OCI-LY1 (cell line): ENCODE measurements around the gene GRIN3B.
"Not testable (repeated sequence)": the region's sequence is repeated elsewhere in the genome, so short reads cannot be mapped to it uniquely, and the experiment has no call there.

ENCODE experiments used
- CTCF ChIP-seq: fragments of 200-600 bp; sonication (generic), shearing (Covaris generic); IDR thresholded peaks from 2 replicates; pipeline ENCODE4 v1.5.1; 2017; ENCODE audit warnings: mild to moderate bottlenecking, antibody characterized with exemption, low read length, moderate library complexity, mixed read lengths
- EZH2 ChIP-seq: fragments of 200-600 bp; sonication (generic), shearing (Covaris generic); IDR thresholded peaks from 2 replicates; pipeline ENCODE4 v1.8.0; 2017; ENCODE audit warnings: borderline replicate concordance, mixed run types, mild to moderate bottlenecking, antibody characterized with exemption, low read length, moderate library complexity, mixed read lengths

GRCh38 chr19:957578-957977 lies 42.6 kb upstream of the GRIN3B start:
- TF ChIP-seq CTCF, EZH2: not testable (repeated sequence)
